GM12878 (cell line): ENCODE data around the gene RNF126. TPM values are rescaled to one million over a fixed set of nuclear protein-coding genes. Genes with fewer than 3 reads are reported as not detected.

Experiments
- MEF2B ChIP-seq: fragments of 450-650 bp; IDR thresholded peaks from 2 replicates; pipeline ENCODE4 v1.6.1; 2018; ENCODE audit warnings: mild to moderate bottlenecking, moderate library complexity; ENCODE audit not compliant: partially characterized antibody, poor library complexity, severe bottlenecking
- RELA ChIP-seq: fragments of 450-650 bp; IDR thresholded peaks from 2 replicates; pipeline ENCODE4 v1.8.0; 2014; ENCODE audit warnings: borderline replicate concordance; ENCODE audit not compliant: partially characterized antibody
- polyA plus RNA-seq, 11 experiments: library from polyadenylated mRNA; depleted of rRNA in 4 of 11; unstranded in 6 of 11; stranded (reverse) in 5 of 11; fragments of >200 nt; fragmentation: Nextera tagmentation in 4 of 11; fragmentation: Illumina TruSeq in 1 of 11; extraction: Ambion mirVana in 4 of 11; extraction: Trizol in 1 of 11; gene quantifications; 1 replicate in 1 of 11; 2 replicates in 10 of 11; pipeline versions ENCODE4 v1.2.1 to v1.2.3, GENCODE V29; 2011 to 2016; ENCODE audit warnings: inconsistent platforms in 2 of 11, missing spikeins in 2 of 11, low read depth in 1 of 11
- total RNA-seq, 4 experiments: library from RNA; depleted of rRNA in 3 of 4; stranded (reverse); fragments of >200 nt in 3 of 4; fragmentation: Illumina TruSeq in 1 of 4; extraction: Trizol in 1 of 4; gene quantifications; 2 replicates each; pipeline versions ENCODE4 v1.2.1 to v1.2.3, GENCODE V29; 2013 to 2021
- TF ChIP-seq, protein P1 (sequence below): IDR thresholded peaks from 2 replicates; pipeline ENCODE4 v1.6.1; 2011; ENCODE audit warnings: borderline replicate concordance, low read depth, mild to moderate bottlenecking, moderate library complexity, mixed read lengths, low read length; ENCODE audit not compliant: insufficient read depth; ENCODE audit errors: extremely low read length
- TF ChIP-seq, protein P2 (sequence below): IDR thresholded peaks from 2 replicates; pipeline ENCODE4 v1.6.1; 2012; ENCODE audit warnings: mild to moderate bottlenecking, low read depth, low read length
- TF ChIP-seq, protein P3 (sequence below): IDR thresholded peaks from 2 replicates; pipeline ENCODE4 v1.6.1; 2012; ENCODE audit warnings: low read depth, low read length, improper control_type of control experiment

RNF126 gene
- total and polyA plus RNA-seq, 10 of the 15 experiments (the other 5 are each of a cell fraction or from before 2014, with no cell fraction given) = 0.45 to 100 (median 50.6) TPM

DNA sequence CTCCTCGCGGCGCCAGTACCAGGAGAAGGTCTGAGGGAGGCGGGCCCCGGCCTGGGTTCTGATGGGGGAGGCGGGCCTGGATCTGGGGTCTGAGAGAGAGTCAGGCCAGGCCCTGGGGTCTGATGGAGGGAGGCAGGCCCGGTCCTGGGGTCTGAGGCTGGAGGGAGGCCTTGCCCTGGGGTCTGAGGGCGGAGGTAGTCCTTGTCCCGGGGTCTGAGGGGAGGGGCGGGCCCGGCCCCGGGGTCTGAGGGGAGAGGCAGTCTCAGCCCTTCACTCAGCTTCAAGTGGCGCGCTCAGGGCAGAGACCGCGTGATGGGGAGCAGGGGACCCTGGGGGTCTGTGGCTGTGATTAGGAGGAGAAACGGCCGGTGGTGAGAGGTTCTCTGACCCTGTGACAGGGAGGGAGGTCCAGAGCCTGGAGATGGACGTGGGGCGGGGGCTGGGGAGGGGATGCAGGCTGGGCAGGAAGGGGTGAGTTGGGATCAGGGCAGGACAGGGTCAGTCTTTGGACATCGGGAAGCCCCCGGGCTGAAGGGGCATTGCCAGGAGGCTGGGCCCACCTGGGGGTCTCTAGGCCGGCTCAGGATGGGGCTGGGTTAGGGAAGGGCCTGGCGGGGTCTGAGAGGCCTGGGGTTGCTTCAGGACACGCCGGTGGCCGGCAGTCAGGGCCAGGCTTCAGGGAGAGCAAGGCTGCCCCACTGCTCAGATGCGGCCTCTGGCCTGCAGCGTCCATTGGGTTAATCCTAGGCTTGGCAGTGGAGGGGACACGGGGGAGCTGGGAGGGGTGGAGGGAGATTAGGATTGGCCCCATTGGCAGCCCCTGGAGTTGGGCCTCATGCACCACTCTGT is 54.6 kb downstream of the RNF126 start (continued):
- TF ChIP-seq MEF2B (no peak), RELA (no peak)
- TF ChIP-seq, protein P1, sequence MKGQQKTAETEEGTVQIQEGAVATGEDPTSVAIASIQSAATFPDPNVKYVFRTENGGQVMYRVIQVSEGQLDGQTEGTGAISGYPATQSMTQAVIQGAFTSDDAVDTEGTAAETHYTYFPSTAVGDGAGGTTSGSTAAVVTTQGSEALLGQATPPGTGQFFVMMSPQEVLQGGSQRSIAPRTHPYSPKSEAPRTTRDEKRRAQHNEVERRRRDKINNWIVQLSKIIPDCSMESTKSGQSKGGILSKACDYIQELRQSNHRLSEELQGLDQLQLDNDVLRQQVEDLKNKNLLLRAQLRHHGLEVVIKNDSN = no peak
- TF ChIP-seq, protein P2, sequence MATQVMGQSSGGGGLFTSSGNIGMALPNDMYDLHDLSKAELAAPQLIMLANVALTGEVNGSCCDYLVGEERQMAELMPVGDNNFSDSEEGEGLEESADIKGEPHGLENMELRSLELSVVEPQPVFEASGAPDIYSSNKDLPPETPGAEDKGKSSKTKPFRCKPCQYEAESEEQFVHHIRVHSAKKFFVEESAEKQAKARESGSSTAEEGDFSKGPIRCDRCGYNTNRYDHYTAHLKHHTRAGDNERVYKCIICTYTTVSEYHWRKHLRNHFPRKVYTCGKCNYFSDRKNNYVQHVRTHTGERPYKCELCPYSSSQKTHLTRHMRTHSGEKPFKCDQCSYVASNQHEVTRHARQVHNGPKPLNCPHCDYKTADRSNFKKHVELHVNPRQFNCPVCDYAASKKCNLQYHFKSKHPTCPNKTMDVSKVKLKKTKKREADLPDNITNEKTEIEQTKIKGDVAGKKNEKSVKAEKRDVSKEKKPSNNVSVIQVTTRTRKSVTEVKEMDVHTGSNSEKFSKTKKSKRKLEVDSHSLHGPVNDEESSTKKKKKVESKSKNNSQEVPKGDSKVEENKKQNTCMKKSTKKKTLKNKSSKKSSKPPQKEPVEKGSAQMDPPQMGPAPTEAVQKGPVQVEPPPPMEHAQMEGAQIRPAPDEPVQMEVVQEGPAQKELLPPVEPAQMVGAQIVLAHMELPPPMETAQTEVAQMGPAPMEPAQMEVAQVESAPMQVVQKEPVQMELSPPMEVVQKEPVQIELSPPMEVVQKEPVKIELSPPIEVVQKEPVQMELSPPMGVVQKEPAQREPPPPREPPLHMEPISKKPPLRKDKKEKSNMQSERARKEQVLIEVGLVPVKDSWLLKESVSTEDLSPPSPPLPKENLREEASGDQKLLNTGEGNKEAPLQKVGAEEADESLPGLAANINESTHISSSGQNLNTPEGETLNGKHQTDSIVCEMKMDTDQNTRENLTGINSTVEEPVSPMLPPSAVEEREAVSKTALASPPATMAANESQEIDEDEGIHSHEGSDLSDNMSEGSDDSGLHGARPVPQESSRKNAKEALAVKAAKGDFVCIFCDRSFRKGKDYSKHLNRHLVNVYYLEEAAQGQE = no peak
- TF ChIP-seq, protein P3, sequence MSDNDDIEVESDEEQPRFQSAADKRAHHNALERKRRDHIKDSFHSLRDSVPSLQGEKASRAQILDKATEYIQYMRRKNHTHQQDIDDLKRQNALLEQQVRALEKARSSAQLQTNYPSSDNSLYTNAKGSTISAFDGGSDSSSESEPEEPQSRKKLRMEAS = no peak
